Measurements from ENCODE around the gene EGFR. TPM values are rescaled to one million over a fixed set of nuclear protein-coding genes. Genes with fewer than 3 reads are reported as not detected.

The EGFR gene
- total RNA-seq, 2 donors from 2014 or later = 21.1 to 22.5 TPM

- TF ChIP-seq CTCF (IDR thresholded peaks at IDR 0.05) = no peak
- peaks cover 71% of the 10 kb centered on the region for H3K36me3 ChIP-seq
- H3K27me3 ChIP-seq = no peaks in the 10 kb centered on the region
- H3K4me3 ChIP-seq = no peak overlapping the region
- H3K9me3 ChIP-seq = no peaks in the 10 kb centered on the region
- DNase-seq (ENCODE audit: low spot score) = no peak
- no peaks in the 10 kb centered on the region for H3K4me1 ChIP-seq
- no peak overlapping the region for H3K27ac ChIP-seq
Observed at GRCh38 chr7:55155351-55156117, 136.7 kb downstream of the EGFR start.

DNA sequence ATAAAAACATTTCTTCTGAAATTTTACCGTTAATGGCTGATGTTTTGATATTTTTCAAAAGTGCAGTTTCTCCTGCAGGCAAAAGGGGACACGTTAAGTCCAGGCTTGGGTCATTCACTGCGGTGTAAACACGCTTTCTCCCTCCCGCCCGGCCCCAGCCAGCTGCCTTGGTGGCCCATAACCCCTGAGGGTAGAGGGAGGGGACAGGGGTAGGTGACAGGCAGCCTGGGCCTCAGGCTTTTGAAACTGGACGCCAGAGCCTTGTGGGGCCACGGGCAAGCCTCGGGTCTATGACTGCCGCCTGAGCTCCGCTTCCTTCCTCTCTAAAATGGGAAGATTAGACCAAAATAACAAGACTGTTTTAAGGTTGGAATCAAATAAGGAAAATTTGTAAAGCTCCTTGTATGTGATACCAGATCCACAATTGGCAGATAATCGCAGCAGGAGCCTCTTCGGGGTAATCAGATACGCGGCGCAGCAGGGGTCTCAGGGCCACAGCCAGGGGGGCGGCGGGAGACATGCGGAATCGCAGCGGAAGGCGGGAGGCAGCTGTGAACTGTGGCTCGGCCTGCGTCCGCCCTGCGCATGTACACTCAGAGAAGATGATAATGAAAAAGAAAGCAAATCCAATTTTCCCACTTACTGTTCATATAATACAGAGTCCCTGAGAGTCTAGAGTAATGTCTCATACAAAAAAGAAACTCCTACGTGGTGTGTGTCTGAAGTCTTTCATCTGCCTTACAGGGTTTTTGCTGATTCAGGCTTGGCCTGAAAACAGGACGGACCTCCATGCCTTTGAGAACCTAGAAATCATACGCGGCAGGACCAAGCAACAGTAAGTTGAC is 138.3 kb downstream of the EGFR start:
- Histone ChIP-seq H3K4me1 (no peaks in the 10 kb centered on the region), H3K36me3 (peaks cover 71% of the 10 kb centered on the region), H3K4me3 (no peak overlapping the region), H3K27me3 (no peaks in the 10 kb centered on the region), H3K9me3 (no peaks in the 10 kb centered on the region), H3K27ac (peak overlapping the region; percentile 6 to 12)
- no peak for DNase-seq (ENCODE audit: low spot score)
- no peak for TF ChIP-seq CTCF (IDR thresholded peaks at IDR 0.05)

DNA sequence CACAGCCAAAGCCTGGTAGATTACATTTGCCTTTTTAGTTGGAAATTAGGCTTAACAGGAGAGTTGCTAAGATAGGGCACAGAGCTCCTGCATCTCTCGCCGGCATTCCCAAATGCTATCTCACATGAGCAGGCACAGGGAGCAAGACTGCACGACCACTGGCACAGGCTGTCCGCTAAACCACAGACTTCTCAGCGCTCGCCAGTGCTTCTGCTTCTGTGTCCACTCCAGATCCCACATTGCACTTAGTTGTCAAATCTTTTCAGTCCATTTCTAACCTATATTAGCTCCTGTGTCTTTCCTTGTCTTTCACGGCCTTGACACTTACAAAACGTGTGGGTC is 138.9 kb downstream of the EGFR start:
- Histone ChIP-seq H3K4me3 (no peak overlapping the region), H3K36me3 (peaks cover 66% of the 10 kb centered on the region), H3K4me1 (no peaks in the 10 kb centered on the region), H3K9me3 (no peaks in the 10 kb centered on the region), H3K27me3 (no peaks in the 10 kb centered on the region), H3K27ac (peak overlapping the region in 1 of 2 donors; percentile 6)
- DNase-seq (ENCODE audit: low spot score) = no peak
- TF ChIP-seq CTCF (IDR thresholded peaks at IDR 0.05) = no peak

DNA sequence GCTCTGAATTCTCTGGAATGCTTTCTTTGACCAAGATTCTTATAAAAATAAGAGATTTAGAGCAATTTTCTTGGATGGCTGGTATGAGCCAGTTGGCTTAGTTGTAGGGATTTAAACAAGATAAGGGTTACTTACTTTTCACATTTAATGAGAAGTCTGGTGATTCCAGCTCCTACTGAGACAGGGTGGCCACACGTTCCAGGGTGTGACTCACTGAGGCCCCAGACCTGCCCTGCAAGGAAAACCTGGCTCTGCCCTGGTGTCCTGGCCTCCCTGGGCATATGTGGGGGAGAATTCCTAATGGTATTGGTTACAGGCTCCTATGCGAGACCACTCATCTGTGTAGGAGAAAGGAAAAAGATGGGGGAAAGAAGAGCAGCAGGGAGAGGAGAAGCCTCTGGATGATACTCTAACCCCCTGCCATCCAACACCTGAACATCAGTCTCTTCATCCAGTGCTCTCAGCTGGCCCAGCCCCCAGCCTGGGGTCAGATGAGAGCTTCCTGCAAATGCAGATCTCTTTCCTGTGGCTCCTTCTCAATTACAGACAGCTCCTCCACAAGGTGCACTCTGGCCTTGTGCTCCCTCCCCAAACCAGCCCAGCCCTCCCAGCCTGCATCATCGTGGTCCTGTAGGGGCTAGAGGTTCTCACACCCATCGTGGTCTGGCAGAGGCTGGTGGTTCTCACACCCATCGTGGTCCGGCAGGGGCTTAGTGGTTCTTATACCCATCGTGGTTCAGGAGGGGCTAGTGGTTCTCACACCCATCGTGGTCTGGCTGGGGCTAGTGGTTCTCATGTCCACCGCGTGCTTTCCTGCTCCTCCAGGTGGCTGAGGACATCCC is 139.9 kb downstream of the EGFR start:
- no peak for TF ChIP-seq CTCF (IDR thresholded peaks at IDR 0.05)
- Histone ChIP-seq H3K36me3 (peaks cover 59% of the 10 kb centered on the region), H3K27ac (no peak overlapping the region)

GRCh38 chr7:55160539-55160938 is 141.7 kb downstream of the EGFR start:
- Histone ChIP-seq H3K4me1 (no peaks in the 10 kb centered on the region), H3K36me3 (peaks cover 52% of the 10 kb centered on the region), H3K9me3 (no peaks in the 10 kb centered on the region), H3K4me3 (no peak overlapping the region), H3K27ac (no peak overlapping the region), H3K27me3 (no peaks in the 10 kb centered on the region)
- no peak for TF ChIP-seq CTCF (IDR thresholded peaks at IDR 0.05)
- DNase-seq (ENCODE audit: low spot score) = no peak

More for the DNA sequence above, 139.9 kb downstream of the EGFR start:
- Histone ChIP-seq H3K27me3 (no peaks in the 10 kb centered on the region), H3K4me3 (no peak overlapping the region), H3K9me3 (no peaks in the 10 kb centered on the region), H3K4me1 (no peaks in the 10 kb centered on the region)
- no peak for DNase-seq (ENCODE audit: low spot score)
